HepG2 (cell line): ENCODE results near the gene ZNF575. TPM values are rescaled to one million over a fixed set of nuclear protein-coding genes. Genes with fewer than 3 reads are reported as not detected.

Experiments
- AHR ChIP-seq: IDR thresholded peaks from 2 replicates; pipeline ENCODE4 v1.6.1; 2018; ENCODE audit warnings: missing genetic modification reagents, missing compliant biosample characterization
- EZH2 ChIP-seq: conservative IDR thresholded peaks from 2 replicates; pipeline ENCODE4 v1.6.1; 2012; ENCODE audit warnings: mild to moderate bottlenecking, low read depth, low read length, moderate library complexity
- HOXA3 ChIP-seq: sonication (generic); formaldehyde crosslinking; IDR thresholded peaks from 2 replicates; pipeline ENCODE4 v1.5.0; 2020; ENCODE audit warnings: missing genetic modification reagents
- KAT2B ChIP-seq: fragments of 150-350 bp; IDR thresholded peaks from 2 replicates; pipeline ENCODE4 v1.6.1; 2014; ENCODE audit warnings: low read depth, low read length, borderline replicate concordance
- KAT8 ChIP-seq: IDR thresholded peaks from 2 replicates; pipeline ENCODE4 v1.6.1; 2016; ENCODE audit warnings: missing genetic modification reagents, missing compliant biosample characterization
- LCORL ChIP-seq, 2 experiments: fragments of 450-650 bp in 1 of 2; sonication (generic) in 1 of 2; formaldehyde crosslinking in 1 of 2; IDR thresholded peaks; 2 replicates each; pipeline versions ENCODE4 v1.5.0 to v1.6.1; 2017 to 2020; ENCODE audit warnings: antibody characterized with exemption in 1 of 2, missing genetic modification reagents in 1 of 2
- MAFF ChIP-seq: IDR thresholded peaks from 2 replicates; pipeline ENCODE4 v1.6.1; 2011; ENCODE audit warnings: low read depth, low read length, improper control_type of control experiment
- MYC ChIP-seq: sonication (generic); formaldehyde crosslinking; IDR thresholded peaks from 2 replicates; pipeline ENCODE4 v1.9.0; 2021; ENCODE audit warnings: missing genetic modification reagents, borderline replicate concordance
- NR2F1 ChIP-seq, 2 experiments: fragments of 450-650 bp in 1 of 2; formaldehyde crosslinking in 1 of 2; IDR thresholded peaks; 2 replicates each; pipeline versions ENCODE4 v1.5.0 to v1.6.1; 2016 to 2020; ENCODE audit warnings: mild to moderate bottlenecking in 1 of 2, missing compliant biosample characterization in 1 of 2, missing genetic modification reagents in 1 of 2, moderate library complexity in 1 of 2
- POLR2AphosphoS5 ChIP-seq: IDR thresholded peaks from 2 replicates; pipeline ENCODE4 v1.6.1; 2012; ENCODE audit warnings: low read depth, low read length
- PPARG ChIP-seq: conservative IDR thresholded peaks from 2 replicates; pipeline ENCODE4 v1.6.1; 2016; ENCODE audit warnings: missing biosample characterization, missing genetic modification reagents
- RCOR2 ChIP-seq: IDR thresholded peaks from 2 replicates; pipeline ENCODE4 v1.6.1; 2016; ENCODE audit warnings: missing biosample characterization, missing genetic modification reagents
- SKI ChIP-seq: fragments of 450-650 bp; IDR thresholded peaks from one replicate; pipeline ENCODE4 v1.6.1; 2018; ENCODE audit warnings: mild to moderate bottlenecking; ENCODE audit not compliant: partially characterized antibody
- SNRNP70 ChIP-seq: fragments of 200-400 bp; formaldehyde crosslinking; IDR thresholded peaks from 2 replicates; pipeline ENCODE4 v1.6.1; 2017; ENCODE audit warnings: mild to moderate bottlenecking, low read depth, low read length, moderate library complexity
- ZBTB7A ChIP-seq: sonication (generic); formaldehyde crosslinking; IDR thresholded peaks from 2 replicates; pipeline ENCODE4 v1.8.0; 2022; ENCODE audit warnings: mild to moderate bottlenecking, missing genetic modification reagents
- ZNF331 ChIP-seq: sonication (generic); formaldehyde crosslinking; IDR thresholded peaks from 2 replicates; pipeline ENCODE4 v1.4.0; 2020; ENCODE audit warnings: missing genetic modification reagents
- ZNF441 ChIP-seq: sonication (generic); formaldehyde crosslinking; IDR thresholded peaks from 2 replicates; pipeline ENCODE4 v1.7.0; 2021; ENCODE audit warnings: missing genetic modification reagents, borderline replicate concordance
- ZNF572 ChIP-seq: sonication (generic); formaldehyde crosslinking; IDR thresholded peaks from 2 replicates; pipeline ENCODE4 v1.5.1; 2020; ENCODE audit warnings: mild to moderate bottlenecking, missing genetic modification reagents
- ZSCAN29 ChIP-seq: sonication (generic); formaldehyde crosslinking; conservative IDR thresholded peaks from 2 replicates; pipeline ENCODE4 v1.4.0; 2020; ENCODE audit warnings: mild to moderate bottlenecking, missing genetic modification reagents
- polyA plus RNA-seq, 8 experiments: library from polyadenylated mRNA; depleted of rRNA in 3 of 8; stranded (reverse) in 7 of 8; unstranded in 1 of 8; fragments of >200 nt; fragmentation: Illumina TruSeq in 4 of 8; extraction: Trizol in 4 of 8; gene quantifications; 2 replicates each; pipeline versions ENCODE4 v1.2.1 to v1.2.3, GENCODE V29; 2011 to 2016; ENCODE audit warnings: low read depth in 4 of 8, missing spikeins in 1 of 8, mixed read lengths in 1 of 8; ENCODE audit not compliant: insufficient read depth in 1 of 8
- total RNA-seq, 5 experiments: library from RNA; depleted of rRNA; stranded (reverse); fragments of >200 nt; fragmentation: Illumina TruSeq; extraction: Trizol; gene quantifications; 2 replicates each; pipeline ENCODE4 v1.2.3, GENCODE V29; 2016; ENCODE audit warnings: low read depth in 1 of 5
- TF ChIP-seq, protein P1 (sequence below): sonication (generic); formaldehyde crosslinking; IDR thresholded peaks from 2 replicates; pipeline ENCODE4 v1.4.0; 2020; ENCODE audit warnings: missing genetic modification reagents
- TF ChIP-seq, protein P2 (sequence below): sonication (generic); formaldehyde crosslinking; conservative IDR thresholded peaks from 2 replicates; pipeline ENCODE4 v1.8.0; 2022; ENCODE audit warnings: mild to moderate bottlenecking, moderate library complexity, missing genetic modification reagents
- TF ChIP-seq, protein P3 (sequence below): IDR thresholded peaks from 2 replicates; pipeline ENCODE4 v1.6.1; 2012; ENCODE audit warnings: low read depth, low read length, improper control_type of control experiment

ZNF575 gene
- total and polyA plus RNA-seq, 2 of the 13 experiments (the other 11 are each of a cell fraction or from before 2014, with no cell fraction given) = 0.17 to 0.27 TPM

DNA sequence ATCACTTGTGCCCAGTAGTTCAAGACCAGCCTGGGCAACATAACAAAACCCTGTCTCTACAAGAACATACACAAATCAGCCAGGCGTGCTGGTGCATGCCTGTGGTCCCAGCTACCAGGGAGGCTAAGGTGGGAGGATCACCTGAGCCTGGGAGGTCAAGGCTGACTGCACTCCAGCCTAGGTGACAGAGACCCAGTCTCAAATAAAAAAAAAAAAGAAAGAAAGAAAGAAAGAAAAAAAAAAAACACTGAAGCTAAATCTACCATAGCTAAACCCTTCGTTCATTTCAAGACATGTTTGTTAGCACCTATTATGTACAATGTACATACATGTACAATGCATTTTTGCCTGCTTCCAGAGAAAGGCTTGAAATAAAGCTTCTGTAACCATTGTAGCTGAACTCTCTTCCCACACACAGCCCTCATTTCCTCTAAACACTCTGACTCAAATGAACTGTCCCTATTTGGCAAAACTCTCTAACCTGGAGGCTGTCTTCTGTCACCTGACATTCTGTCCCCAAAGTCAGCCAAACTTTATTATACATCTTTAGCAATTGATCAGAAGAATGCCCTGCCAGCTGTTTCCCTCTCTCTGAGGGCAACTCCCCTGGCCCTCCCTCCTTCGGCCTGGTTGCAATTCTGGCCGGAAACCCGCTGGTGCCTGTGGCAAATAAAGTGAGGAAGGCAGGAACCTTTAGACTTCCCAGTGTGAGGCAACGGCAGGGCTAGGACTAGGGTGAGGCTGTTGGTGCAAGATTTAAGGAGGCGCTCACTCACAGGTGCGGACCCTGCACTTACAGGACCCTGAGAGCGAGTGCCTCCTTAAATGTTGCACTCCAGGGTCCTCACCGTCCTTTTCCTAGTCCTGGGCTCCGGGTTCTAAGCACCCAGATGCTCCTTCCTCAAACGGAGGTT, 7.8 kb upstream of the ZNF575 start (continued):
- no peak for TF ChIP-seq LCORL (IDR thresholded peaks at IDR 0.05)
- TF ChIP-seq LCORL (CRISPR knock-in tag; IDR thresholded peaks at IDR 0.05) = peak; percentile 68; the same call in 1 of the 2 replicates
- peak; percentile 12 for TF ChIP-seq SKI
- TF ChIP-seq, protein P1, sequence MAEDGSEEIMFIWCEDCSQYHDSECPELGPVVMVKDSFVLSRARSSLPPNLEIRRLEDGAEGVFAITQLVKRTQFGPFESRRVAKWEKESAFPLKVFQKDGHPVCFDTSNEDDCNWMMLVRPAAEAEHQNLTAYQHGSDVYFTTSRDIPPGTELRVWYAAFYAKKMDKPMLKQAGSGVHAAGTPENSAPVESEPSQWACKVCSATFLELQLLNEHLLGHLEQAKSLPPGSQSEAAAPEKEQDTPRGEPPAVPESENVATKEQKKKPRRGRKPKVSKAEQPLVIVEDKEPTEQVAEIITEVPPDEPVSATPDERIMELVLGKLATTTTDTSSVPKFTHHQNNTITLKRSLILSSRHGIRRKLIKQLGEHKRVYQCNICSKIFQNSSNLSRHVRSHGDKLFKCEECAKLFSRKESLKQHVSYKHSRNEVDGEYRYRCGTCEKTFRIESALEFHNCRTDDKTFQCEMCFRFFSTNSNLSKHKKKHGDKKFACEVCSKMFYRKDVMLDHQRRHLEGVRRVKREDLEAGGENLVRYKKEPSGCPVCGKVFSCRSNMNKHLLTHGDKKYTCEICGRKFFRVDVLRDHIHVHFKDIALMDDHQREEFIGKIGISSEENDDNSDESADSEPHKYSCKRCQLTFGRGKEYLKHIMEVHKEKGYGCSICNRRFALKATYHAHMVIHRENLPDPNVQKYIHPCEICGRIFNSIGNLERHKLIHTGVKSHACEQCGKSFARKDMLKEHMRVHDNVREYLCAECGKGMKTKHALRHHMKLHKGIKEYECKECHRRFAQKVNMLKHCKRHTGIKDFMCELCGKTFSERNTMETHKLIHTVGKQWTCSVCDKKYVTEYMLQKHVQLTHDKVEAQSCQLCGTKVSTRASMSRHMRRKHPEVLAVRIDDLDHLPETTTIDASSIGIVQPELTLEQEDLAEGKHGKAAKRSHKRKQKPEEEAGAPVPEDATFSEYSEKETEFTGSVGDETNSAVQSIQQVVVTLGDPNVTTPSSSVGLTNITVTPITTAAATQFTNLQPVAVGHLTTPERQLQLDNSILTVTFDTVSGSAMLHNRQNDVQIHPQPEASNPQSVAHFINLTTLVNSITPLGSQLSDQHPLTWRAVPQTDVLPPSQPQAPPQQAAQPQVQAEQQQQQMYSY (CRISPR knock-in tag) = peak; percentile 59; the same call in 1 of the 2 replicates
- TF ChIP-seq MAFF = no peak
- TF ChIP-seq, protein P2, sequence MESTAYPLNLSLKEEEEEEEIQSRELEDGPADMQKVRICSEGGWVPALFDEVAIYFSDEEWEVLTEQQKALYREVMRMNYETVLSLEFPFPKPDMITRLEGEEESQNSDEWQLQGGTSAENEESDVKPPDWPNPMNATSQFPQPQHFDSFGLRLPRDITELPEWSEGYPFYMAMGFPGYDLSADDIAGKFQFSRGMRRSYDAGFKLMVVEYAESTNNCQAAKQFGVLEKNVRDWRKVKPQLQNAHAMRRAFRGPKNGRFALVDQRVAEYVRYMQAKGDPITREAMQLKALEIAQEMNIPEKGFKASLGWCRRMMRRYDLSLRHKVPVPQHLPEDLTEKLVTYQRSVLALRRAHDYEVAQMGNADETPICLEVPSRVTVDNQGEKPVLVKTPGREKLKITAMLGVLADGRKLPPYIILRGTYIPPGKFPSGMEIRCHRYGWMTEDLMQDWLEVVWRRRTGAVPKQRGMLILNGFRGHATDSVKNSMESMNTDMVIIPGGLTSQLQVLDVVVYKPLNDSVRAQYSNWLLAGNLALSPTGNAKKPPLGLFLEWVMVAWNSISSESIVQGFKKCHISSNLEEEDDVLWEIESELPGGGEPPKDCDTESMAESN (CRISPR knock-in tag) = peak; percentile 38; the same call in 1 of the 2 replicates
- TF ChIP-seq AHR (CRISPR knock-in tag) = 0 out of 2 replicates have a peak, but pooled peaks have one; percentile 27
- TF ChIP-seq HOXA3 (CRISPR knock-in tag) = peak; percentile 28; the same call in 1 of the 2 replicates
- TF ChIP-seq MYC (CRISPR knock-in tag) = no peak; the same call in 1 of the 2 replicates
- peak; percentile 73; the same call in 1 of the 2 replicates for TF ChIP-seq ZNF441 (CRISPR knock-in tag)
- 0 out of 2 replicates have a peak, but pooled peaks have one; percentile 30 for TF ChIP-seq RCOR2 (CRISPR knock-in tag)
- peak; percentile 49; the same call in 1 of the 2 replicates for TF ChIP-seq KAT8 (CRISPR knock-in tag)
- peak; percentile 41; the same call in 1 of the 2 replicates for TF ChIP-seq POLR2AphosphoS5
- 0 out of 4 replicates have a peak, but pooled peaks of 1 of the 2 experiments have one; percentile 3 for TF ChIP-seq NR2F1 (CRISPR knock-in tag; IDR thresholded peaks at IDR 0.05)
- TF ChIP-seq, protein P3, sequence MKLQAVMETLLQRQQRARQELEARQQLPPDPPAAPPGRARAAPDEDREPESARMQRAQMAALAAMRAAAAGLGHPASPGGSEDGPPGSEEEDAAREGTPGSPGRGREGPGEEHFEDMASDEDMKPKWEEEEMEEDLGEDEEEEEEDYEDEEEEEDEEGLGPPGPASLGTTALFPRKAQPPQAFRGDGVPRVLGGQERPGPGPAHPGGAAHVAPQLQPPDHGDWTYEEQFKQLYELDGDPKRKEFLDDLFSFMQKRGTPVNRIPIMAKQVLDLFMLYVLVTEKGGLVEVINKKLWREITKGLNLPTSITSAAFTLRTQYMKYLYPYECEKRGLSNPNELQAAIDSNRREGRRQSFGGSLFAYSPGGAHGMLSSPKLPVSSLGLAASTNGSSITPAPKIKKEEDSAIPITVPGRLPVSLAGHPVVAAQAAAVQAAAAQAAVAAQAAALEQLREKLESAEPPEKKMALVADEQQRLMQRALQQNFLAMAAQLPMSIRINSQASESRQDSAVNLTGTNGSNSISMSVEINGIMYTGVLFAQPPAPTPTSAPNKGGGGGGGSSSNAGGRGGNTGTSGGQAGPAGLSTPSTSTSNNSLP = no peak
- TF ChIP-seq ZNF572 (CRISPR knock-in tag) = 0 out of 2 replicates have a peak, but pooled peaks have one; percentile 40
- TF ChIP-seq SNRNP70 = no peak
- TF ChIP-seq EZH2 = no peak
- peak; percentile 78; the same call in 1 of the 2 replicates for TF ChIP-seq ZSCAN29 (CRISPR knock-in tag)
- peak; percentile 75; the same call in 1 of the 2 replicates for TF ChIP-seq ZNF331 (CRISPR knock-in tag)
- no peak for TF ChIP-seq PPARG (CRISPR knock-in tag)
- TF ChIP-seq ZBTB7A = no peak
- TF ChIP-seq KAT2B = no peak
